ENCODE data around the gene CYB5RL. TPM values are rescaled to one million over a fixed set of nuclear protein-coding genes. Genes with fewer than 3 reads are reported as not detected.

The CYB5RL gene
- total and polyA plus RNA-seq, 7 donors = 1.4 to 5.7 (median 4.4) TPM

DNA sequence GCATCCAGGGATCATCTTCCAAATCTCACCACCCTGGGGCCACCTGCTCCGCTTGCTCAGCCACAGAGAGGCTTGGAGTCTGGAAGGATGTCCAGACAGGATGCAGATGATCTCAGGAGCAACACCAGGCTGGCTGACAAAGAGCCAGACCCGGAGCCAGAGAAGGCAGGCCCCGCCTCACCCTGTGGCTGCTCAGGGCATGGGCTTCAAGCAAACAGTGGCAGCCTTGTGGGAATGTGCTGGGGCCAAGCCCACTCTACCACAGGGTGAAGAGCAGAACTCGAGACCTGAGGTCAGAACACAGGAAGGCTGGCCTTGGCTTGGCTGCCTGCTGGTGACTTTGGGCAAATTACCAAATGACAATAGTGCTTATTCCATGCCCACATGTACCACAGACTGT lies 45.7 kb upstream of the CYB5RL start:
- WGBS, 2 donors = 83 to 84% methylated on average over 4 of the region's 4 CpGs
- TF ChIP-seq POLR2AphosphoS5 (IDR thresholded peaks at IDR 0.05) (no peak), EP300 (IDR thresholded peaks at IDR 0.05) (no peak), POLR2A (IDR thresholded peaks at IDR 0.05) (no peak)
- TF ChIP-seq, protein P1, sequence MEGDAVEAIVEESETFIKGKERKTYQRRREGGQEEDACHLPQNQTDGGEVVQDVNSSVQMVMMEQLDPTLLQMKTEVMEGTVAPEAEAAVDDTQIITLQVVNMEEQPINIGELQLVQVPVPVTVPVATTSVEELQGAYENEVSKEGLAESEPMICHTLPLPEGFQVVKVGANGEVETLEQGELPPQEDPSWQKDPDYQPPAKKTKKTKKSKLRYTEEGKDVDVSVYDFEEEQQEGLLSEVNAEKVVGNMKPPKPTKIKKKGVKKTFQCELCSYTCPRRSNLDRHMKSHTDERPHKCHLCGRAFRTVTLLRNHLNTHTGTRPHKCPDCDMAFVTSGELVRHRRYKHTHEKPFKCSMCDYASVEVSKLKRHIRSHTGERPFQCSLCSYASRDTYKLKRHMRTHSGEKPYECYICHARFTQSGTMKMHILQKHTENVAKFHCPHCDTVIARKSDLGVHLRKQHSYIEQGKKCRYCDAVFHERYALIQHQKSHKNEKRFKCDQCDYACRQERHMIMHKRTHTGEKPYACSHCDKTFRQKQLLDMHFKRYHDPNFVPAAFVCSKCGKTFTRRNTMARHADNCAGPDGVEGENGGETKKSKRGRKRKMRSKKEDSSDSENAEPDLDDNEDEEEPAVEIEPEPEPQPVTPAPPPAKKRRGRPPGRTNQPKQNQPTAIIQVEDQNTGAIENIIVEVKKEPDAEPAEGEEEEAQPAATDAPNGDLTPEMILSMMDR (IDR thresholded peaks at IDR 0.05) = no peak
- H3K4me1 ChIP-seq = peaks cover 0 to 38% (median 11%) of the 10 kb centered on the region in 4 donors
- no peak overlapping the region for H3K4me3 ChIP-seq
- peak overlapping the region in 2 of 4 donors; percentile 57 to 72 for H3K27ac ChIP-seq
- no peaks in the 10 kb centered on the region for H3K9me3 ChIP-seq
- no peaks in the 10 kb centered on the region for H3K27me3 ChIP-seq
- no peak for DNase-seq
- intact Hi-C loops (cut with DNase I) = no loop called here
- peaks cover 0 to 49% (median 16%) of the 10 kb centered on the region in 4 donors for H3K36me3 ChIP-seq

DNA sequence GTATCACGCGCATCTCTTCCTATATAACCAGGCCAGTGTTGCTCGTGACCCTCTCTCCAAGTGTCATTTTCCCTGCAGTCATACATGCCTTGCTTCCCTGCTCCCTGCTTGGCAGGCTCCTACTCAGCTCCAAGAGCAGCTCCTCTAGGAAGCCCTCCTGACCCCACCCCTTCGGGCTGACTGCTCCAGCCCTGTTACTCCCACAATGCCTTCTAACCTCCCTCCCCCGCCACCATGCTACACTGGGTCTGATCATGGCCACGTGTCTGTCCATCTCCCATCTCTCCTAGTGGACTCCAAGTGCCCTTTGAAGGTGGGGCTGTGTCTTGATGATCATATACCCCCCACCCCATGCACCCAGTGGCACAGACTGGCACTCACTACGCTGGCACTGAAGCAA lies 44.8 kb upstream of the CYB5RL start:
- no peak for DNase-seq
- Histone ChIP-seq H3K36me3 (peaks cover 0 to 46% (median 15%) of the 10 kb centered on the region in 4 donors), H3K27ac (peak overlapping the region in 2 of 4 donors; percentile 57 to 72), H3K4me3 (no peak overlapping the region), H3K9me3 (no peaks in the 10 kb centered on the region), H3K4me1 (peaks cover 0 to 40% (median 12%) of the 10 kb centered on the region in 4 donors), H3K27me3 (no peaks in the 10 kb centered on the region)
- TF ChIP-seq POLR2A (IDR thresholded peaks at IDR 0.05) = no peak
- TF ChIP-seq POLR2AphosphoS5 (IDR thresholded peaks at IDR 0.05) = no peak
- TF ChIP-seq, protein P1 (IDR thresholded peaks at IDR 0.05) = no peak
- no peak for TF ChIP-seq EP300 (IDR thresholded peaks at IDR 0.05)
- intact Hi-C loops (cut with DNase I) = no loop called here
- WGBS, 2 donors = 91 to 93% methylated on average over 7 of the region's 7 CpGs

DNA sequence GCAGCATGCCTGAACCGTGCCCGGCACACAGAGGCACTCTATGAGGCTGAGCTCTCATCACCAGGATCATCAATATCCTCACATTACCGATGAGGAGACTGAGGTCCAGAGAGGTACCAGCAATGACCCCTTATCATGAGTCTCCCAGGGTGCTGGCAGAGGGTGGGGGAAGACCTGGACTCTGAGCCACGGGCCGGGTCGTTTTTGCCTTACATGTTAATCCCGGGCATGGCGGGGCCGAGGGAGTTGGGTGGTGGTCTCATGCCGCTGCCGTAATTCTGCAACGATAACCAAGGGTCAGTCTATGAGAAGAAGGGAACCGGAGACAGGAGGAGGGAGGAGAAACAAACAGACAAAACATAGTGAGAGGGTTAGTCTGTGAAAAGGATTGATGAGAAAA lies 43.2 kb upstream of the CYB5RL start:
- peaks cover 0 to 51% (median 19%) of the 10 kb centered on the region in 4 donors for H3K36me3 ChIP-seq
- intact Hi-C loops (cut with DNase I) = no loop called here

DNA sequence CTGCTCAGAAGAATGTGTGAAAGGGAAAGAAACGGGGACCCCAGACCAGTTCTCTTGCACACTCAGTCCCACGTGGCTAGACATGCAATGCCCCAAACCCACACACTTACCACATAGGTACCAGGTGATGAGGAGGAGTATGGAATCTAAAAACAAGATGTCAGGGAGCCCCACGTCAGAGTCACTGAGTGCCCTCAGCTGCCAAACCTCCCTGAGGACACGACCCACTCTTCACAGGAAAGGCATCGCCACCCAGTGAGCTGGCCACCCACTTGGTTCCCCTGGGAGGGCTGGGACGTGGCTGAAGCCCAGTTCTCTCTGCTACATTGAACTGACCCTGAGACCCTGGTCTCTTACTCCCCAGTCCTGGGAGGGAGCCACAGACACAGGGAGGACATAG lies 41.5 kb upstream of the CYB5RL start:
- H3K36me3 ChIP-seq = peaks cover 0 to 66% (median 24%) of the 10 kb centered on the region in 4 donors
- intact Hi-C loops (cut with DNase I) = no loop called here
- H3K4me1 ChIP-seq = peaks cover 0 to 28% (median 13%) of the 10 kb centered on the region in 4 donors
- H3K27ac ChIP-seq = no peak overlapping the region
- 85 to 88% methylated on average over 6 of the region's 6 CpGs for WGBS, 2 donors
- DNase-seq = no peak
- no peak for TF ChIP-seq POLR2AphosphoS5 (IDR thresholded peaks at IDR 0.05)
- no peak for TF ChIP-seq EP300 (IDR thresholded peaks at IDR 0.05)
- TF ChIP-seq POLR2A (IDR thresholded peaks at IDR 0.05) = no peak
- TF ChIP-seq, protein P1 (IDR thresholded peaks at IDR 0.05) = no peak
- H3K9me3 ChIP-seq = no peaks in the 10 kb centered on the region
- H3K27me3 ChIP-seq = no peaks in the 10 kb centered on the region
- H3K4me3 ChIP-seq = no peak overlapping the region

More for the DNA sequence above, 43.2 kb upstream of the CYB5RL start:
- TF ChIP-seq POLR2A (IDR thresholded peaks at IDR 0.05) (no peak), POLR2AphosphoS5 (IDR thresholded peaks at IDR 0.05) (no peak), EP300 (IDR thresholded peaks at IDR 0.05) (no peak)
- TF ChIP-seq, protein P1 (IDR thresholded peaks at IDR 0.05) = no peak
- Histone ChIP-seq H3K27me3 (no peaks in the 10 kb centered on the region), H3K4me3 (no peak overlapping the region), H3K27ac (no peak overlapping the region), H3K9me3 (no peaks in the 10 kb centered on the region), H3K4me1 (peaks cover 0 to 43% (median 15%) of the 10 kb centered on the region in 4 donors)
- DNase-seq = no peak
- WGBS, 2 donors = 94 to 96% methylated on average over 13 of the region's 13 CpGs

Measured in sigmoid colon (tissue), 7 donors.